Activated T-helper 9 cell treated with anti-CD3 and anti-CD28 coated beads, Interleukin-2, amount 50 U/mL, for 16 hours (primary cell): ENCODE results near the gene PEF1.

Experiments used
- DNase-seq: peaks from one replicate; pipeline ENCODE4 v3.0.0-alpha.2; 2020; ENCODE audit warnings: low read depth

The PEF1 gene

GRCh38 chr1:31671561-31672201 is 27.0 kb upstream of the PEF1 start:
- DNase-seq = no peak

- DNase-seq = no peak
Observed at GRCh38 chr1:31671147-31671546, 26.5 kb upstream of the PEF1 start.

DNA sequence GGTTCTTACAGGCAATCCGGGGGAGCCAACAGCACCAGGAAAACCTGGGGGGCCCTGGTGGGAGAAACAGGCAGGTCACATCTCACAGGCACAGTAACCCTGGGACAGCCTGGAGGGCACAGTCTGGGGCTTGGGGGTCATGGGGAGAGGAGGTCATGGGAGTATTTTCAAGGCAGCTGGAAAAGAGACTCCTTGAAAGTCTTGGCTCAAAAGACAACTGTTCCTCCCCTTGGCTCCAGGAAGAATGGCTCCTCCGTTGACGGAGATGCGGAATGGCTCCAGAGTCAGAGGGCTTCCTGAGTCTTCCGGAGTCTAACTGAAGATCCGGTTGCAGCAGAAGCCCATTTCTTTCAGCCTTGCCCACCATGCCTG is 25.9 kb upstream of the PEF1 start:
- no peak for DNase-seq

DNA sequence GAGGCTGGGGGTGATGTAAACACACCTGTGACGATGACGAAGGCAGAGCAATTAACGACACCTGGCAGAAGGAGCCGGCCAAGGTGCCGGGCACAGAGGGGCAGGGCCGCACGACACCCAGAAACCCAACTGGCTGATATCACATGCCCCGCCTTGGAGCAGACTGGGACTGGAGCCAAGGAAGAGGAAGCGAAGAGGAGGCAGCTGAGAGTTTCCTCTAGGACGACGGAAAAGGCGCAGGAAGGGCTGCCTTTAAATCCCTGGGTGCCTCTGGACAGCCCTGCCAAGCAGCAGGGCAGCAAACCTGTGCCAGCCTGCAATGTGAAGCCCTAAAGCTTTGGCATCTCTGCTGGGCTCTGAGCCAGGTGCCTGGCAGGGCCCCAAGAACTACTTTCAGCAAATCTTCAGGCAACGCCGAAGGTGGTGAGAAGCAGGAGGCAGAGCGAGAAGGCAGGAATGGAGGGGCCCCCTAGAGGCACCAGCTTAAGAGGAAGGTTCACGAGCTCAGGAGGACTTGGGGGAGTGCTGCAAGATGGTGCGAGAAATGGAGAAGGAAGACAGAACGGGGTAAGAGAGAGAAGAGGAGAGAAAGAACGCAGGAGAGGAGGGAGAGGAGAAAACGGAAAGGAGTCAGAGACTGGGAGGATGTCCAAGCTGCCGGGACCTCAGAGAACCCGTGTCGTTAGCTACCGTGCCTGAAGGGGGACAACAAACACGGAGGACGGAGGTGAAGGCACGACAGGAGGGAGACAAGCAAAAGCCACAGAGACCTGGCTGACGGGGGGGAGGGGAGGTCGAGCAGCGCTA is 25.3 kb upstream of the PEF1 start:
- no peak for DNase-seq

GRCh38 chr1:31669433-31669785 is 24.7 kb upstream of the PEF1 start:
- DNase-seq = no peak

DNA sequence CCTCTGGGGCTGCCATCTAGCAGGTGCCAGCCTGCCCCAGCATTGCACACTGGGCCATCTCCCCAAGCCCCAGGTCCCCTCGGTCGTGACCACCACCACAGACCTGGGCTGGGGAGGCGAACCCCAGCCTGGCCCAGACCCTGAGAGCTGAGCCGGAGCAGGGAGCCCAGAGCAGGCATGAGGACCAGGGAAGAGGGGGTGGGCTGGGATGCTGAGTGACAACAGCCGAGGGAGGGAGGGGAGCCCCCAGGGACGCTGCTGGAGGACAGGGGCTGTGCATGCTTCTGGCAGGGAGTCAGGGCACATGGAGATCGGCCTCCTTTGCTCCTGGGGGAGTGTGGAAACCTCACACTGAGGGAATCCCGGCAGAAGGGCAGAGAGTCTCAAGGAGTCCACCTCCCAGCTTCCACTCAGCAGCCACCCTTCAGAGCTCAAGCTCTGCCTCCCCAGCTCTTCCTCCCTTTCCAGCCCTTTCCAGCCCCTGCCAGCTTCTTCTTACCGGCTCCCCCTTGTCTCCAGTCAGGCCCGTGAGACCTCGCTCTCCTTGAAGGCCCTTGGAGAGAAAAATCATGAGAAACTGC is 23.7 kb upstream of the PEF1 start:
- no peak for DNase-seq

GRCh38 chr1:31667065-31667785 is 22.5 kb upstream of the PEF1 start:
- no peak for DNase-seq

DNA sequence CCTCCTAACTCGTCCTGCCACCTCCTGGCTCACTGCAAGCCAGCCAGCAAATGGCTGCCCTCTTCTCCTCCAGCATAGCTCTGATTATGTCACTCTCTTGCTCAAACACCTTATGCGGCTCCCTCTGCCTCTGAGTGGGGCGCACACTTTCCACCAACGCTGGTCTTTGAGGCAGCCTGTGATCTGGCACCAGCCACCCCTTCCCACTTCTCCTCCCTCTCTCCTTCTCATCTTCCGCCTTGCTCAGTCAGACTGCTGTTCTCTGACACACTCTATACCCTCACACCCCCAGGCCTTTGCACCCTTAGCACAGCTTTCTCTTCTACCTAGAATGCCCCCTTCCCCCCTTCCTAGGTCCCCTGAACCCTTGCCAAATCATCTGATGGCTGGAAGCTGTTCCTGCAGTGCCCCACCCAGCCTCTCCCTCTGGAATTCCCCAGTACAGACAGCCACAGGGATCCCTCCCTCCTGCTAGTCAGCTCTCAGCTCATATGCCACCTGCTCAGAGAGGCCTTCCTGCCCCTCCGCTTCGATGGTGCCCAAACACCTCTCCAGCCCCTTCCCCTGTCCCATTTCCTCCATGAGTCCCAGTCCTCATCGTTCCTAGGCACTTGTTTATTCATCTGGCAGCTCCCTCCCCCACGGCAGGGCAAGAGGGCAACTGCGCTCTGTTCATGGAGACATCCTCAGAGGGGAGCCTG is 21.7 kb upstream of the PEF1 start:
- no peak for DNase-seq

- DNase-seq = no peak
Observed at GRCh38 chr1:31665234-31665878, 20.7 kb upstream of the PEF1 start.

DNA sequence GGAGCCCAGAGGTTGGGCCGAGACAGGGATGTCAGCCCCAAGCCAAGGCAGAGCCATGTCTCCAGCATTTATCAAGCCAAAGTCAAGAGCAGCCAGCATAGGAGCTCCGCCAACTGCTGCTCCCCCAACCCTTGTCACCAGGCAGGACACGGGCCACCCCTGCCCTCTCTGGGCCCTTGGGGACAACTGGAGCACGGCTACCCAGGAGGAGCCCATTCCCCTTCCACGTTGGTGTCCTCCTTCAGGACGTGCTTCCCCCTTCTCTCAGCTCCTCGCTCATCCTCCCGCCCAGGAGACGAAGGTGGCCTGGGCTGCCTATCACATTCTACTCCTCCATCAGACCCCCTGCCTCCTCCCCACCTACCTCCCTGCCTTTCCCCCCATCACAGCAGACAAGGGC is 19.9 kb upstream of the PEF1 start:
- no peak for DNase-seq

- peak; percentile 51 for DNase-seq
Observed at GRCh38 chr1:31663622-31664452, 19.2 kb upstream of the PEF1 start.

DNA sequence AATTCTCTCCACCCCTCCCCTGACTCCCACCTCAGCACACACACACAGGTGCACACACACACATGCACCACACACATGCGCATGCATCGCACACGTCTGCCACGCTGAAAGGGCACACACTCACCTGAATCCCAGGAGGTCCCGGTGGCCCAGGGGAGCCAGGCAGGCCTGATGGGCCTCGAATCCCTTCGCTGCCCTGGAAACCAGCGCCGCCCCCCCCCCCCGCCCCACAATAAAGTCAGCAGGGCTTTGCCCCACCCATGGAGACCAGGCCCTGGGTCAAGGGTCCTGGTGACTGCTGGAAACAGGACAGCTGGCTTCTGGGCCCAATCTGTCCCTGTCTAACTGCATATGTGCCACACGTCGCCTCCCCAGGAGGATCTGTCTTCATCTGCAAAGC is 17.8 kb upstream of the PEF1 start:
- DNase-seq = no peak

GRCh38 chr1:31661856-31662255 is 17.2 kb upstream of the PEF1 start:
- DNase-seq = no peak

DNA sequence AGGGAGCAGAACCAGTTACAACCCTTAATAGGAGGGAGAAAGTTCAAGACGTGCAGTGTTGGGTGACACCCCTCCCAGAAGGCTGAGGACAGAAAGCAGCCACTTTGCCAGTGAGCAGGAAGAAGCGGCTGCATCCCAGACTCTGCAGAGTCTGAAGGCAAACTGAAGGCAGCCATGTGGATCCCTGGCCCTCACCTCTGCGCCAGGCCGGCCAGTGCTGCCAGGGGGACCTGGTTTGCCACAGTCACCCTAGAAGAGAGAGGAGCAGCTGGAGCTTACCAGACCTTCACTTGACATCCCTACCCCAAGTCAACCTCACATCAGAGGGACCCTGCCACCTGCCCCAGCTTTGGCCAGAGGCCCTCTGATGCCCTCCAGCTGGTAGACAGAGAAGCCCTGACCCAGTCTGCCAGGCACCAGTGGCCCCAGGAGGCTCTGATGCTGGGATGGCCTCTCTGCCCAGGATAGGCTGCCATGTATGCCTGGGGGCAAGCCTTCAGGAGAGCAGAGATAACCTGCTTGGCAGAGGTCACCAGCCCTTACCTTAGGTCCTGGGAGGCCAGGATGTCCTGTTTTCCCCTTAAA is 16.3 kb upstream of the PEF1 start:
- no peak for DNase-seq

- no peak for DNase-seq
Observed at GRCh38 chr1:31659889-31660288, 15.2 kb upstream of the PEF1 start.

DNA sequence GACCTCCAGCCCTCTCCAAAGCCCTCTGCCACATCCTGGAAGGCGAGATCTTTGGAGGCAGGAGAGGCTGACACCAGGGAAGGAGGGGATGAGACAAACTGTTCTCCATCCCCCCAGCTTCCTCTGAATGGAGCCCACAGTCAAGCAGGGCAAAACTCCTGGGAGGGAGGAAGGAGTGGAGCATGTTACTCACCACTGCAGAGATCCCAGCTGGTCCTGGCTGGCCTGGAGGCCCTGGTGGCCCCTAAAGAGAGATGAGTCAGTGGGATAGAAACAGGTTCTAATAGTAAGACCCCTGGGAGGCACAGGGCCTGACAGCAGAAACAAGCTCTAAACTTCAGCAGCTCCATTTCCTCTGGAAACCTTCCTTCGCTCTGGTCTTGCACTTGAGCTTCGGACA is 14.0 kb upstream of the PEF1 start:
- no peak for DNase-seq

DNA sequence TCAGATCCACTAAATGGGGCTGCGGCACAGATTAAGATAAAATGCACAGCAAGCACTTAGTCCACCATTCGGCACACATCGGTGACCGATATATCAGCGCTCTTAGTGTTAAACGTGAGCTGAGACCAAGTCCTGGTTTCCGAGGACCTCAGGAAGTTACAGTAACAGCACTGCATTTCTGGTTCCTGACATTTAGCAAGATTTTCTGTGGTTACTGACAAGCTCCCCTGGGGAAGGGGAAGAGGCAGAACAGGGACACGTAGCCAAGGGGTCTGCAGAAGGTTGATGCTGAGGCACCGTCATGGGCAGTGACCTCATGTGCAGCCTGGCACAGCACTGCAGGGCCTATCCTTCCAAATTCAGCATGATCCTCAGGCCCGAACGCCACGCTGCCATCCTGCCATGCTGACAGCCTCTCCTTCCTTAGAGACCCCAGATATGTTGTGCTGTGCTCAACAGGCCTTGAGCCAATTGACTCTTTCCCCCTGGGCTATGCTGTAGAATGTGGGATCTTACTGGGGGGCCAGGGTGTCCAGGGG is 13.4 kb upstream of the PEF1 start:
- no peak for DNase-seq

- no peak for DNase-seq
Observed at GRCh38 chr1:31657020-31657804, 12.5 kb upstream of the PEF1 start.

DNA sequence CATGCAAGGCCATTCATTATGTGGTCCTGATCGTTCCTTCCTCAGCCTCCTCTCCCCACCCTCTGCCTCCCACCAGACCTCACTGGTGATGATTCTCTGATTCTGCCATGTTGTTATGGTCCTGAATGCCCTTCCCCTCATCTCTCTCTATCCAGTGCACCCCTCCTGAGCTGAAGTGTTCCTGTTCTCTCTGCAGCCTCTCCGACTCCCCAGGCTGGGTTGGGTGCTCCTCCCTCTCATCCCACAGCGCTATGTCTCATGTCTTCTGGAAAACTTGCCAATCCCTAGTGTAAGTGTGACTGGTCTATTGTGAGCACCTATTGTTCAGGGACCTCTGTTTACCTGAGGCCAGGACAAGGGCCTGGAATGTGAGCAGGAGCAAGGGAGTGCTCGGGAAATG is 11.1 kb upstream of the PEF1 start:
- DNase-seq = no peak
